Osteoblast (primary cell): ENCODE measurements around the gene ZNF18. TPM values are rescaled to one million over a fixed set of nuclear protein-coding genes. Genes with fewer than 3 reads are reported as not detected.

ENCODE experiments used
- DNase-seq: peaks from one replicate; pipeline ENCODE4 v3.0.0; 2011; ENCODE audit warnings: low spot score, mixed read lengths; ENCODE audit not compliant: insufficient read length; ENCODE audit errors: missing footprints
- H2AFZ ChIP-seq: 2 replicates; pipeline ENCODE4 v1.6.0; 2011; ENCODE audit warnings: mild to moderate bottlenecking, low read length
- H3K27ac ChIP-seq: 2 replicates; pipeline ENCODE4 v1.5.1; 2011; ENCODE audit warnings: mild to moderate bottlenecking, low read depth, low read length, moderate library complexity
- H3K27me3 ChIP-seq: 2 replicates; pipeline ENCODE4 v1.6.0; 2012; ENCODE audit warnings: mild to moderate bottlenecking, control low read depth, inconsistent platforms, low read length, moderate library complexity; ENCODE audit not compliant: insufficient read depth
- H3K36me3 ChIP-seq: 2 replicates; pipeline ENCODE4 v1.5.1; 2011; ENCODE audit warnings: mild to moderate bottlenecking, low read length, control low read depth, moderate library complexity; ENCODE audit not compliant: insufficient read depth
- H3K4me1 ChIP-seq: 2 replicates; pipeline ENCODE4 v1.5.1; 2011; ENCODE audit warnings: mild to moderate bottlenecking, low read length, control low read depth, moderate library complexity; ENCODE audit not compliant: insufficient read depth
- H3K4me2 ChIP-seq: 2 replicates; pipeline ENCODE4 v1.6.0; 2011; ENCODE audit warnings: mild to moderate bottlenecking, low read length; ENCODE audit not compliant: insufficient read depth
- H3K4me3 ChIP-seq: fragments of 200-600 bp; sonication (generic); 3 replicates; pipeline ENCODE4 v1.5.1; 2012; ENCODE audit warnings: mild to moderate bottlenecking, low read length, inconsistent platforms; ENCODE audit not compliant: insufficient read depth
- H3K79me2 ChIP-seq: 2 replicates; pipeline ENCODE4 v1.6.0; 2012; ENCODE audit warnings: mild to moderate bottlenecking, low read length, control low read depth, inconsistent platforms; ENCODE audit not compliant: insufficient read depth
- H3K9me3 ChIP-seq: 2 replicates; pipeline ENCODE4 v1.5.1; 2011; ENCODE audit warnings: low read depth, low read length, control low read depth
- H4K20me1 ChIP-seq: 2 replicates; pipeline ENCODE4 v1.6.0; 2012; ENCODE audit warnings: mild to moderate bottlenecking, low read length, control low read depth; ENCODE audit not compliant: insufficient read depth
- CTCF ChIP-seq: IDR thresholded peaks from 2 replicates; pipeline ENCODE4 v1.5.1; 2011; ENCODE audit warnings: mild to moderate bottlenecking, low read depth, low read length, moderate library complexity; ENCODE audit errors: extremely low read depth
- total RNA-seq: library from RNA; depleted of rRNA; stranded (reverse); fragments of >200 nt; gene quantifications from 2 replicates; pipeline ENCODE4 v1.2.3, GENCODE V29; 2012

Gene ZNF18
- total RNA-seq, 1 donor = 13.4 TPM

GRCh38 chr17:11997972-11998233 lies 628 bp upstream of the ZNF18 start:
- Histone ChIP-seq H3K79me2 (peaks cover 9% of the 10 kb centered on the region), H3K27me3 (no peaks in the 10 kb centered on the region), H3K27ac (peak overlapping the region; percentile 87), H3K9me3 (no peaks in the 10 kb centered on the region), H2AFZ (peak overlapping the region; percentile 100), H3K4me1 (peaks cover 14% of the 10 kb centered on the region), H3K4me3 (peak overlapping the region; percentile 95), H3K36me3 (no peaks in the 10 kb centered on the region), H3K4me2 (peak overlapping the region; percentile 95), H4K20me1 (no peaks in the 10 kb centered on the region)
- no peak for TF ChIP-seq CTCF
- DNase-seq = no peak

GRCh38 chr17:11996722-11997146 lies 541 bp downstream of the ZNF18 start:
- Histone ChIP-seq H3K79me2 (peaks cover 9% of the 10 kb centered on the region), H4K20me1 (no peaks in the 10 kb centered on the region), H2AFZ (peak overlapping the region; percentile 93), H3K27me3 (no peaks in the 10 kb centered on the region), H3K9me3 (no peaks in the 10 kb centered on the region), H3K36me3 (peaks cover 9% of the 10 kb centered on the region), H3K4me1 (peaks cover 14% of the 10 kb centered on the region), H3K27ac (peak overlapping the region; percentile 87), H3K4me2 (peak overlapping the region; percentile 95), H3K4me3 (peak overlapping the region; percentile 95)
- TF ChIP-seq CTCF = no peak
- peak; percentile 80 for DNase-seq

- H3K4me2 ChIP-seq = no peak overlapping the region
- no peak for TF ChIP-seq CTCF
- no peak overlapping the region for H3K4me3 ChIP-seq
Observed at GRCh38 chr17:11991461-11991860, 5.8 kb downstream of the ZNF18 start.

GRCh38 chr17:11990363-11990983 lies 6.8 kb downstream of the ZNF18 start:
- Histone ChIP-seq H3K79me2 (peaks cover 2% of the 10 kb centered on the region), H3K27me3 (no peaks in the 10 kb centered on the region), H3K4me3 (no peak overlapping the region), H2AFZ (no peak overlapping the region), H4K20me1 (peaks cover 5% of the 10 kb centered on the region), H3K4me2 (no peak overlapping the region), H3K4me1 (peaks cover 4% of the 10 kb centered on the region), H3K27ac (no peak overlapping the region), H3K36me3 (peaks cover 34% of the 10 kb centered on the region), H3K9me3 (no peaks in the 10 kb centered on the region)
- no peak for DNase-seq
- no peak for TF ChIP-seq CTCF

More at GRCh38 chr17:11991461-11991860, 5.8 kb downstream of the ZNF18 start:
- H3K79me2 ChIP-seq = peaks cover 4% of the 10 kb centered on the region
- H2AFZ ChIP-seq = no peak overlapping the region
- H3K4me1 ChIP-seq = peaks cover 11% of the 10 kb centered on the region
- peaks cover 32% of the 10 kb centered on the region for H3K36me3 ChIP-seq
- no peak for DNase-seq
- no peaks in the 10 kb centered on the region for H3K27me3 ChIP-seq
- H3K27ac ChIP-seq = no peak overlapping the region
- H3K9me3 ChIP-seq = no peaks in the 10 kb centered on the region
- H4K20me1 ChIP-seq = peaks cover 5% of the 10 kb centered on the region
